GM19193 (cell line): Measurements from ENCODE around the gene AURKB.
A peak's percentile ranks its signal among the peaks of the same experiment; 100 is the strongest.

Experiments
- POLR2A ChIP-seq: IDR thresholded peaks from 4 replicates; pipeline ENCODE4 v1.6.1; 2011; ENCODE audit not compliant: insufficient read depth, insufficient read length; ENCODE audit errors: extremely low read depth

AURKB gene

GRCh38 chr17:8234361-8235270 lies 24.2 kb upstream of the AURKB start:
- TF ChIP-seq POLR2A: no peak

- TF ChIP-seq POLR2A: no peak
Observed at GRCh38 chr17:8231701-8232100, 21.3 kb upstream of the AURKB start.

GRCh38 chr17:8227238-8227581 lies 16.8 kb upstream of the AURKB start:
- no peak for TF ChIP-seq POLR2A

GRCh38 chr17:8226536-8227237 lies 16.3 kb upstream of the AURKB start:
- peak; percentile 74 for TF ChIP-seq POLR2A

- peak; percentile 1 for TF ChIP-seq POLR2A
Observed at GRCh38 chr17:8225813-8226535, 15.6 kb upstream of the AURKB start.

- peak; percentile 44 for TF ChIP-seq POLR2A
Observed at GRCh38 chr17:8224891-8225812, 14.8 kb upstream of the AURKB start.

GRCh38 chr17:8223356-8224126 lies 13.2 kb upstream of the AURKB start:
- TF ChIP-seq POLR2A: no peak

GRCh38 chr17:8222630-8223355 lies 12.4 kb upstream of the AURKB start:
- peak; percentile 68 for TF ChIP-seq POLR2A

- no peak for TF ChIP-seq POLR2A
Observed at GRCh38 chr17:8222380-8222629, 11.9 kb upstream of the AURKB start.

GRCh38 chr17:8221663-8222379 lies 11.4 kb upstream of the AURKB start:
- no peak for TF ChIP-seq POLR2A

GRCh38 chr17:8220783-8221662 lies 10.6 kb upstream of the AURKB start:
- TF ChIP-seq POLR2A: no peak

- no peak for TF ChIP-seq POLR2A
Observed at GRCh38 chr17:8212312-8213180, 2.2 kb upstream of the AURKB start.
